GM12892 (cell line): ENCODE results near the gene SNX3.

Experiments
- POLR2A ChIP-seq: IDR thresholded peaks from 2 replicates; pipeline ENCODE4 v1.6.1; 2011; ENCODE audit warnings: low read depth, low read length, control low read depth
- POLR2AphosphoS5 ChIP-seq: IDR thresholded peaks from 2 replicates; pipeline ENCODE4 v1.6.1; 2011; ENCODE audit warnings: low read depth, low read length, control low read depth
- TAF1 ChIP-seq: IDR thresholded peaks from 2 replicates; pipeline ENCODE4 v1.6.1; 2011; ENCODE audit warnings: low read depth, mild to moderate bottlenecking, control low read depth, low read length, borderline replicate concordance

DNA sequence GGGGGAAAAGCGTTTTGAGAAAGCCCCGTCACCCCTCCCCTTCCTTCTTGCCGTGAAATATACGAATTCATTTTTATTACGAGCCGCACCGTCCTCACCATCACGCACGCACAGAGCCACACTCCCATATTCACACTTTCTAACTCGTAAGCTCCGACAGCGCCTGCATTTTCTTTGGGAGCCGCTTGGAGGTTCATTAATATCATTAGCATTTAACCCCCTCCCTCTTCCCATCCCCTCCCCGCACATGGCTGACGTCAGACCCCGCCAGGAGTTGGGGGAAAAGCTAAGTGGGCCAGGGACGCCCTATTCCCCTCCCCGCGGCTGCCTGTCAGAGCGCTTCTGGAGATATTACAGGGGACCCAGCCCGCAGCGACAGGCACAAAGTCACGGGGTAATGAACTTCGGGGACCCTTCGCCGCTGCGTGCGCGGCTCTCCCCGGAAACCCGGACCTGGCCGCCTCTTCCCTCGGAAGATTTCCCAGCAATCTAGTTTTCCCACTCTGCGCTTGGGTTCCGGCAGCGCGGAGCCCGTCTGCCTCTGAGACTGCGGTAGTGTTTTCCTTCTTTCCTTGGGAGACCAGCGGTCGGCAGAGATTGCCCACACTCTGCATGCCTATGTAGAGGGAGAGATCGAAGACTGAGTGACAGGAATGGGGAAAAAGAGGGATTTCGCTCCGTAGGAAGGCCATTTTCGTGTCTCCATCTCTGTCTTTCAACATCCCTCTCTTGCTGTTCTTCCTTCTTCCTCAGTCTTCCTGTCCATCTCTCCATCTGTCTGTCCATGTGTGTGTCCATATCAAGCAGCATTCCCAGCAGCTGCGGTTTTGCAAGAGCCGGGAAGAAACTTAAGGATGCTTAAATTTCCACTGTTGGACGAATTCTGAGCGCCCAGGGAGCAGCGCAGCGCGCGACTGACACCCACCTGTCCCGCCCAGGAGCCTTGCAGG, 94.9 kb downstream of the SNX3 start, which contains the start of gene NR2E1:
- TF ChIP-seq TAF1 (no peak), POLR2A (no peak), POLR2AphosphoS5 (no peak)
